ENCODE data around the gene NFIL3.
A peak's percentile ranks its signal among the peaks of the same experiment; 100 is the strongest.

Gene NFIL3

GRCh38 chr9:91443321-91443993 is 19.8 kb upstream of the NFIL3 start:
- no peak overlapping the region for H4K91ac ChIP-seq (ENCODE audit: low read depth, low read length, poor library complexity)
- H3K18ac ChIP-seq (ENCODE audit: low read length): peak overlapping the region; percentile 53
- no peak for DNase-seq (ENCODE audit: low spot score)
- WGBS, 2 donors (ENCODE audit: extremely low coverage in 2 of 2, insufficient read length in 2 of 2, insufficient replicate concordance in 1 of 2): no CpG with 5 or more reads among the region's 8 CpGs
- H2BK15ac ChIP-seq (ENCODE audit: low read length): no peak overlapping the region
- no peak overlapping the region for H3K27ac ChIP-seq (replicated peaks; ENCODE audit: low read length)
- no peak overlapping the region for H4K8ac ChIP-seq (ENCODE audit: low read depth, low read length)
- H3K14ac ChIP-seq (ENCODE audit: low read length): peak overlapping the region; percentile 23
- H3K4me2 ChIP-seq (ENCODE audit: insufficient read depth, low read length, poor library complexity, severe bottlenecking): no peak overlapping the region
- H3K9me3 ChIP-seq (replicated peaks in 1 of 2; ENCODE audit: control insufficient read depth in 2 of 2, insufficient read depth in 1 of 2, low read depth in 1 of 2, low read length in 2 of 2): peaks cover 0 to 17% of the 10 kb centered on the region in 2 donors
- H3K79me1 ChIP-seq (ENCODE audit: low read depth, low read length): no peaks in the 10 kb centered on the region
- peak overlapping the region; percentile 43 for H2AK5ac ChIP-seq (ENCODE audit: low read depth, low read length)
- no peak overlapping the region for H3K4ac ChIP-seq (ENCODE audit: low read length)
- H2BK5ac ChIP-seq (ENCODE audit: low read length): peak overlapping the region; percentile 66
- no peaks in the 10 kb centered on the region for H3K4me1 ChIP-seq (ENCODE audit: control insufficient read depth in 2 of 2, insufficient read depth in 1 of 2, low read depth in 1 of 2, low read length in 2 of 2)
- no peak overlapping the region for H3K9ac ChIP-seq (ENCODE audit: low read depth, low read length, poor library complexity)
- no peak overlapping the region for H2BK120ac ChIP-seq (ENCODE audit: low read depth, low read length)
- no peak overlapping the region for H3K4me3 ChIP-seq (ENCODE audit: low read length in 2 of 2)
- peaks cover 0 to 3% (median 0%) of the 10 kb centered on the region in 3 experiments for H3K27me3 ChIP-seq (ENCODE audit: control insufficient read depth in 3 of 3, insufficient read depth in 3 of 3, low read depth in 1 of 3, low read length in 3 of 3)
- H3K36me3 ChIP-seq (replicated peaks in 1 of 2; ENCODE audit: control insufficient read depth in 2 of 2, insufficient read depth in 2 of 2, low read length in 2 of 2): no peaks in the 10 kb centered on the region
- peak overlapping the region; percentile 67 for H3K23ac ChIP-seq (ENCODE audit: low read depth, low read length, poor library complexity)
- H2AFZ ChIP-seq (ENCODE audit: low read length): no peak overlapping the region
- H2BK12ac ChIP-seq (ENCODE audit: low read length): peak overlapping the region; percentile 60

- Histone ChIP-seq H3K23ac (ENCODE audit: low read depth, low read length, poor library complexity) (no peak overlapping the region), H2BK5ac (ENCODE audit: low read length) (no peak overlapping the region), H3K4me2 (ENCODE audit: insufficient read depth, low read length, poor library complexity, severe bottlenecking) (no peak overlapping the region), H4K8ac (ENCODE audit: low read depth, low read length) (no peak overlapping the region), H3K27ac (replicated peaks; ENCODE audit: low read length) (no peak overlapping the region), H3K79me1 (ENCODE audit: low read depth, low read length) (no peaks in the 10 kb centered on the region), H2AFZ (ENCODE audit: low read length) (no peak overlapping the region), H3K9me3 (replicated peaks in 1 of 2; ENCODE audit: control insufficient read depth in 2 of 2, insufficient read depth in 1 of 2, low read depth in 1 of 2, low read length in 2 of 2) (no peaks in the 10 kb centered on the region), H3K4me3 (ENCODE audit: low read length in 2 of 2) (no peak overlapping the region), H2BK12ac (ENCODE audit: low read length) (no peak overlapping the region), H2BK15ac (ENCODE audit: low read length) (no peak overlapping the region), H4K91ac (ENCODE audit: low read depth, low read length, poor library complexity) (no peak overlapping the region), H3K4me1 (ENCODE audit: control insufficient read depth in 2 of 2, insufficient read depth in 1 of 2, low read depth in 1 of 2, low read length in 2 of 2) (no peaks in the 10 kb centered on the region), H3K18ac (ENCODE audit: low read length) (no peak overlapping the region), H3K9ac (ENCODE audit: low read depth, low read length, poor library complexity) (no peak overlapping the region), H3K14ac (ENCODE audit: low read length) (no peak overlapping the region), H2BK120ac (ENCODE audit: low read depth, low read length) (no peak overlapping the region), H3K27me3 (ENCODE audit: control insufficient read depth in 3 of 3, insufficient read depth in 3 of 3, low read depth in 1 of 3, low read length in 3 of 3) (peaks cover 0 to 12% (median 0%) of the 10 kb centered on the region in 3 experiments), H3K4ac (ENCODE audit: low read length) (no peak overlapping the region), H2AK5ac (ENCODE audit: low read depth, low read length) (no peak overlapping the region), H3K36me3 (replicated peaks in 1 of 2; ENCODE audit: control insufficient read depth in 2 of 2, insufficient read depth in 2 of 2, low read length in 2 of 2) (no peaks in the 10 kb centered on the region)
- no peak for DNase-seq (ENCODE audit: low spot score)
- WGBS, 2 donors (ENCODE audit: extremely low coverage in 2 of 2, insufficient read length in 2 of 2, insufficient replicate concordance in 1 of 2): no CpG with 5 or more reads among the region's 13 CpGs
These were observed 13.2 kb upstream of the NFIL3 start for GRCh38 chr9:91436841-91437240.

GRCh38 chr9:91433180-91433579 is 9.5 kb upstream of the NFIL3 start:
- no CpG with 5 or more reads among the region's 2 CpGs for WGBS, 2 donors (ENCODE audit: extremely low coverage in 2 of 2, insufficient read length in 2 of 2, insufficient replicate concordance in 1 of 2)
- Histone ChIP-seq H3K79me1 (ENCODE audit: low read depth, low read length) (no peaks in the 10 kb centered on the region), H3K14ac (ENCODE audit: low read length) (no peak overlapping the region), H2AFZ (ENCODE audit: low read length) (no peak overlapping the region), H2AK5ac (ENCODE audit: low read depth, low read length) (no peak overlapping the region), H3K23ac (ENCODE audit: low read depth, low read length, poor library complexity) (no peak overlapping the region), H3K36me3 (replicated peaks in 1 of 2; ENCODE audit: control insufficient read depth in 2 of 2, insufficient read depth in 2 of 2, low read length in 2 of 2) (no peaks in the 10 kb centered on the region), H2BK120ac (ENCODE audit: low read depth, low read length) (no peak overlapping the region), H3K4me1 (ENCODE audit: control insufficient read depth in 2 of 2, insufficient read depth in 1 of 2, low read depth in 1 of 2, low read length in 2 of 2) (no peaks in the 10 kb centered on the region), H3K27me3 (ENCODE audit: control insufficient read depth in 3 of 3, insufficient read depth in 3 of 3, low read depth in 1 of 3, low read length in 3 of 3) (peaks cover 0 to 32% (median 0%) of the 10 kb centered on the region in 3 experiments), H3K27ac (replicated peaks; ENCODE audit: low read length) (no peak overlapping the region), H2BK5ac (ENCODE audit: low read length) (no peak overlapping the region), H3K18ac (ENCODE audit: low read length) (no peak overlapping the region), H2BK12ac (ENCODE audit: low read length) (no peak overlapping the region), H3K9ac (ENCODE audit: low read depth, low read length, poor library complexity) (no peak overlapping the region), H3K4me2 (ENCODE audit: insufficient read depth, low read length, poor library complexity, severe bottlenecking) (no peak overlapping the region), H3K9me3 (replicated peaks in 1 of 2; ENCODE audit: control insufficient read depth in 2 of 2, insufficient read depth in 1 of 2, low read depth in 1 of 2, low read length in 2 of 2) (no peaks in the 10 kb centered on the region), H4K8ac (ENCODE audit: low read depth, low read length) (no peak overlapping the region), H4K91ac (ENCODE audit: low read depth, low read length, poor library complexity) (no peak overlapping the region), H3K4ac (ENCODE audit: low read length) (no peak overlapping the region), H3K4me3 (ENCODE audit: low read length in 2 of 2) (no peak overlapping the region), H2BK15ac (ENCODE audit: low read length) (no peak overlapping the region)
- DNase-seq (ENCODE audit: low spot score): no peak

GRCh38 chr9:91431485-91431884 is 7.9 kb upstream of the NFIL3 start:
- H3K4me3 ChIP-seq (ENCODE audit: low read length in 2 of 2): no peak overlapping the region
- H3K79me1 ChIP-seq (ENCODE audit: low read depth, low read length): no peaks in the 10 kb centered on the region
- no peak overlapping the region for H4K8ac ChIP-seq (ENCODE audit: low read depth, low read length)
- no peak overlapping the region for H2BK5ac ChIP-seq (ENCODE audit: low read length)
- DNase-seq (ENCODE audit: low spot score): no peak
- H4K91ac ChIP-seq (ENCODE audit: low read depth, low read length, poor library complexity): no peak overlapping the region
- no peak overlapping the region for H2AFZ ChIP-seq (ENCODE audit: low read length)
- no peaks in the 10 kb centered on the region for H3K9me3 ChIP-seq (replicated peaks in 1 of 2; ENCODE audit: control insufficient read depth in 2 of 2, insufficient read depth in 1 of 2, low read depth in 1 of 2, low read length in 2 of 2)
- no peak overlapping the region for H2BK15ac ChIP-seq (ENCODE audit: low read length)
- H3K4ac ChIP-seq (ENCODE audit: low read length): no peak overlapping the region
- no CpG with 5 or more reads among the region's 5 CpGs for WGBS, 2 donors (ENCODE audit: extremely low coverage in 2 of 2, insufficient read length in 2 of 2, insufficient replicate concordance in 1 of 2)
- no peak overlapping the region for H3K18ac ChIP-seq (ENCODE audit: low read length)
- no peak overlapping the region for H3K14ac ChIP-seq (ENCODE audit: low read length)
- no peak overlapping the region for H3K4me2 ChIP-seq (ENCODE audit: insufficient read depth, low read length, poor library complexity, severe bottlenecking)
- H3K4me1 ChIP-seq (ENCODE audit: control insufficient read depth in 2 of 2, insufficient read depth in 1 of 2, low read depth in 1 of 2, low read length in 2 of 2): no peaks in the 10 kb centered on the region
- no peak overlapping the region for H3K9ac ChIP-seq (ENCODE audit: low read depth, low read length, poor library complexity)
- no peak overlapping the region for H2BK12ac ChIP-seq (ENCODE audit: low read length)
- H3K36me3 ChIP-seq (replicated peaks in 1 of 2; ENCODE audit: control insufficient read depth in 2 of 2, insufficient read depth in 2 of 2, low read length in 2 of 2): no peaks in the 10 kb centered on the region
- no peak overlapping the region for H3K23ac ChIP-seq (ENCODE audit: low read depth, low read length, poor library complexity)
- no peak overlapping the region for H3K27ac ChIP-seq (replicated peaks; ENCODE audit: low read length)
- H3K27me3 ChIP-seq (ENCODE audit: control insufficient read depth in 3 of 3, insufficient read depth in 3 of 3, low read depth in 1 of 3, low read length in 3 of 3): peaks cover 0 to 43% (median 0%) of the 10 kb centered on the region in 3 experiments
- no peak overlapping the region for H2AK5ac ChIP-seq (ENCODE audit: low read depth, low read length)
- H2BK120ac ChIP-seq (ENCODE audit: low read depth, low read length): no peak overlapping the region

Measured in neuronal stem cell (in vitro differentiated cells).